GM19452 (cell line): Measurements from ENCODE around the gene MICAL2.

Experiments used
- ATAC-seq: cut with Tn5 transposase; IDR thresholded peaks from one replicate; pipeline ENCODE4 v1.9.1; 2021; ENCODE audit not compliant: unreplicated experiment

The MICAL2 gene

DNA sequence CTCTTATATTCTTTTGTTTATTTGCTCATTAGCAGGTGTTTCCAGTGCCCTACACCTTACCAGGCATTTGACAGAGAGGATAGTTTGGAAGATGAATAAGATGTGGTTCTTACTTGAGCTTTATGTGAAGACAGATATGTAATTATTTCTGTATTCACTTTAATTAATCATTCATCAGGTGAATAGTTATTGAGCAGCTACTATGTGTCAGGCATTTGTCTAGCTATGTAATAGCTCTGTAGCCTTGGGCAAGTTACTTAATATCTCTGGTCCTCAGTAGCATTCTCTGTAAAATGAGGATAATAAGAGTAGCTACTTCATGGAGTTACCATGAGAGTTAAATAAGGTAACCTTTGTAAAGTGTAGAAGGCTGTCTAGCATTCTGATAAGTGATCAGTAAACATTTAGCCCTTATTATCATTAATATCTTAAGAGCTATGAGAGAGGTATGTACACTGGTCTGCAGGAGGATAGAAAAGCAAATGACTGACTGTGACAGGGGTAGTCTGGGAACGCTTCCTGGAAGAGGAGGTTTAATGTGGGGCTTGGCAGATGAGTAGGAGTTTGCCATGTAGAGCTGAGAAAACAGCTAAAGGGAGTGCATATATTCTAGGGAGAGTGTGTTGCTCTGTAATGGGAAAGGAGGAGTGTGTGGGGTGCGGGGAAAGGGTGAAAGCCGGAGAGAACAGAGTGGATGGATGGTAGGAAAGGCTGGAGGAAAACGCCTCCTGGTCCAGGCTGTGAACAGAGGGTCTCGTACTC, 56.1 kb downstream of the MICAL2 start:
- ATAC-seq = no peak

DNA sequence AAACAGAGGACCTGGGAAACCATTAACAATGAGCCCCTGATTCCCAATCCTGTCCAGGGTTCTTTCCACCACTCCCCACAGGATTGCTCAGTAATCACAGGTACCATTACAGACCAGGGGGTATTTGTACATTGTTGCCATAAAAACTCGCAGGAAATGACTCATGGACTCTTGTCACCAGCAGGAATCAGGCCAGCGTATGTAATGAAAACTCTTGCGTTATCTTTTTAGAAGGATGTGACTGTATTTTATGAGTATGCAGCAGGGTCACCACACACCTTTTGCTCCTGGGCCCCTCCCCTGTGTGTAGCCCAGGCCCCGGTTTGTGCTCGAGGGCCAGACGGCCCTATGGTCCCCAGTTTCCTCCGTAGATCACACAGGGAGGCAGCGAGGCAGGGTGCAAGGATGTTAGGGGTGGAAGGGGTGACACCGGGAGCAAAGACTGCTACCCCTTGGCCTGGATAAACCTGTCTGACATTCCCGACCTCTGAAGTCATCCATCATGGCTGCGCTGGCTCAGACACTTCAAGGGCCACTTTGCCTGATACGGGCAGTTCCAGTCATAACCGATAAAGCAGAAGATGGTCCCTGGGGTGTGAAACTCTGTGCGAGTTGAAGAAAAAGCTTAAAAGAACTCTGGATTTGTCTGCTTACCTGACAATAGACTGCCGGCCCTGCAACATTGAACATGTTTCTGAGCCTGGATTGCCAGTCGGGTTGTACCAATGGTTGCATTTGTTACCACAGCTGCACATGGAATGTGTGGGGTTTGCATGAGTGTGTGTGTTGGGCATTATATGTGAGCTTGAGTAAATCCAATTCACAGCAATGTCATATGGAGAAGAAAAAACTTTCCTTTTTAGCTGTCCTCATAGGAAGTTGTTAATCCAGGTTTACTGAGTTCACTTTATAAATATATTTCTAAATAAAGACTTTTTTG, 56.9 kb downstream of the MICAL2 start:
- no peak for ATAC-seq

DNA sequence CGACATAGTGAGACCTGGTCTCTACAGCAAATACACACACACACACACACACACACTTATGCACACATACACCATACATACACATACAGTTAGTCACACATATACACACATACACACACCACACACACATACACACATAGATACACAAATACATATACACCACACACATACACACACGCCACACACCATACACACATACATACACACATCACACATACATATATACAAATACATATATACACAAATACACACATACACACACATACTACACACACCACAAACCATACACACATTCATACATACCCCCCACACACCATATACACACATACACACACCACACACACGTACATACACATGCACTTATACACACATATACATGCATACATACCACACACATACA, 57.7 kb downstream of the MICAL2 start:
- no peak for ATAC-seq

DNA sequence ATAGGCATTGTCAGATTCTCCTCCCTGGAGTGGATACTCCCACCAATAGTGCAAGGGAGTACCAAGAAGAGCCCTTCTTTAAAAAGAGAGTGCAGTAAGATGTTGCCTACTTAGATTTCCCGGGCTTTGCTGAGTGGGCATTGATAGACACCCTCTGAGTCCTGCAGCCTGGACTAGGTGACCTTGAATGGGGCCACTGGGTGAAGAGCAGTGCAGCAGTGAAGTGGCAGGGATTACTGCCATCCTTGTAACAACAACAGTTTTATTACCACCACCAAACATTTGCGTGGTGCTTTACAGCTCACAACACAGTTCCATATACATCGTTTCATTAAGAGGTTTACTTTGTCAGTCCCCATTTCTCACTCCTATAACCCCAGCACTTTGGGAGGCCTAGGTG, 59.4 kb downstream of the MICAL2 start:
- no peak for ATAC-seq

DNA sequence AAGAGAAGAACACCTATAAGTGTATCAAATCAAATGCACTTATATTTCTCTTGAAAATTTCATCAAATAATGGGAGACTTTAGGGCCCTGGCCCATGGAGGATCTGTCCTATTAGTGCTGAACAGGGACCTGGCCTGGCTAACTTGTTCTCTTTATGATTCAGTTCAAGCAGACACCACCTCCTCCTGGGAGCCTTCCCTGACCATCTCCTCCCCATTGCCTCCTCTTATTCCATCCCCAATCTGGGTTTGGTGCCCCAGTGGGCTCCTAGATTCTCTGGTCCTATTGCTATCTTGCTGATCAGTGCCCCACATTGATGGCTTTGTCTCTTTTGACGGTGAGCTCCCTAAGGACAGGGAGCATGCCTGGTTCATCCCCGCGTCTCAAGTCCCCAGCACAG, 60.1 kb downstream of the MICAL2 start:
- ATAC-seq = no peak

DNA sequence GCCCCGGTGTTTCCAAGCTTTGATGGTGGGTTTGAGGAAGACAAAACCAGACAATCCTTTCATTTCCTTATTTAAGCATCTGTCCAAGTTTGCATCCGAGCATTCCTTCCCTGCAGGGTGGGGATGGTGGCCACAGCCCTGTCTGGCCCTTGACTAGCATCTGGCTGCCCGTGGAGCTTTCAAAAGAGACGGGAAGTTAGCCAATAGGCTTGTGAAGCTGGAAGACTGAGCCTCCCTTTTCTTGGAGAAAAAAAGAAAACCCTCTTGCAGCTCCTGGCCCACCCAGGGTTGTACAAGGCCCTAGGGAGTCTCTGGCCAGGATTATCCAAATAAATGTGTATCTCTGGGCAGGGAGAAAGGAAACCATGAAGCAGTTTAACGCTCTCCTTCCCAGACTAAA, 60.6 kb downstream of the MICAL2 start:
- no peak for ATAC-seq

DNA sequence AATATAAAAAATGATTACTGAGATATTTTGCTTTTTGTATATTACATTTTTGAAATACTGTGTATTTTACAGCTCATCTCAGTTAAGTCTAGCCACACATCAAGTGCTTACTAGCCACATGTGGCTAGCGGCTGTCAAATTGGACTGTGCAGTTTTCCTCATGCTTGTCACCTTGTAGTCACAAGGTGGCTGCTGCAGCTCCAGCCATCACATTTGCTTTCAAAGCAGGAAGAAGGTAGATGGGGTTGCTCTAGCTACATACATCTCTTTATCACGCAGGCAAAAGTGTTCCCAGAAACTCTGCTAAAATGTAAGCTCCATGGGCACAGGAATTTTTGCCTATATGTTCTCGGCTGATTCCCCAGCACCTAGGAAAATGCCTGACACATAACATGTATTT, 61.5 kb downstream of the MICAL2 start:
- no peak for ATAC-seq

DNA sequence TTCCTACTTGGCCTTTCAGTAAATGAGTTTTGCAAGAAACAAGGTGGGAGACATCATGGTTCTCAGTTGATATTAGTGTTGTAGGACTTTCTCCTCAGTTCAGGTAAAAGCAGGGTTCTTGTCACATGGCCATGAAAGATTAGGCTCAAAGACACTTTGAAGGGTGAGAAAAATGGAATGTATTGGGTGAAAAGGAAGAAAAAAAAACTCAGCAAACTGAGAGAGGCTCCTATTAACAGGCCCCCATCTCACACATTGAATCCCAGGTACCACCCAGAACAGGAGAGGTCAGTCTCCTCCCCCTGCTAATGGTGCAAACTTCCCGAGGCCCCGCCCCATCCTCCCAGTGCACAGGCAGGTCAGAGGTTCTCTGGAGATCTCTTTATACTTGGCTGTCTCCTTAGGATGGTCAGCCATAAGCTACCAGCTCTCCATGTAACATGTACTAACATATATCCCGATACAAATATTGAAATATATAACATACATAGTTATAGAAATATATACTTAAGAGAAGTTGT, 62.2 kb downstream of the MICAL2 start:
- no peak for ATAC-seq

DNA sequence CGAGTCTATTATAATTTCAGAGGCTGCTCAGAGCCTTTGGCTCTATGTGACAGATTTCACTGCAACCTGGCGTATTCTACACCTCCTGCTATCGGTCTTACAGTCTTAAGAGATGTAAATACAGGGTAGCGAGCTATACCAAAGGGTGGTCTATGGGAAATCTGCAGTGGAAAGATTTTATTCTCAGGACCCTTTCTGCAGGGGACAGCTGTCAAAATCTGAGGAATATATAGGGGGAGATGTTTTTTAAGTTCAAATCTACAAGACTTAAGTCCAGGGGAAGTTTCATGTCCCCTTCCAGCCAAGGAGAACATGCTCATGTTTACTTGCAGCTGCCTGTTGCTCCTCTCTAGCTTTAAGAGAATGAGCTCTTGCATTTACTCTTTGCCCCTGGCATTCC, 62.7 kb downstream of the MICAL2 start:
- ATAC-seq = no peak

DNA sequence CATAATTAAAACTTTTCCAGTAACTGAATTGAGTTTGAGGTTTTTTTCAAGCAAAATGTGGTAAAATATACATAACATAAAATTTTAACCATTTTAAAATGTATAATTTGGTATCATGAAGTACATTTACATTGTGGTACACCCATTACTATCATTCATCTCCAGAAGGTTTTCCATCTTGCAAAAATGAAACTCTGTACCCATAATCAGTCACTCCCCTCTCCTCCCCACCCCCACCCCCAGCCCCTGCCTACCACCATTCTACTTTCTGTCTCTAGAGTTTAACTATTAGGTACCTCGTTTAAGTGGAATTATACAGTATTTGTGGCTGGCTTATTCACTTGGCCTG, 63.7 kb downstream of the MICAL2 start:
- peak; percentile 58 for ATAC-seq

DNA sequence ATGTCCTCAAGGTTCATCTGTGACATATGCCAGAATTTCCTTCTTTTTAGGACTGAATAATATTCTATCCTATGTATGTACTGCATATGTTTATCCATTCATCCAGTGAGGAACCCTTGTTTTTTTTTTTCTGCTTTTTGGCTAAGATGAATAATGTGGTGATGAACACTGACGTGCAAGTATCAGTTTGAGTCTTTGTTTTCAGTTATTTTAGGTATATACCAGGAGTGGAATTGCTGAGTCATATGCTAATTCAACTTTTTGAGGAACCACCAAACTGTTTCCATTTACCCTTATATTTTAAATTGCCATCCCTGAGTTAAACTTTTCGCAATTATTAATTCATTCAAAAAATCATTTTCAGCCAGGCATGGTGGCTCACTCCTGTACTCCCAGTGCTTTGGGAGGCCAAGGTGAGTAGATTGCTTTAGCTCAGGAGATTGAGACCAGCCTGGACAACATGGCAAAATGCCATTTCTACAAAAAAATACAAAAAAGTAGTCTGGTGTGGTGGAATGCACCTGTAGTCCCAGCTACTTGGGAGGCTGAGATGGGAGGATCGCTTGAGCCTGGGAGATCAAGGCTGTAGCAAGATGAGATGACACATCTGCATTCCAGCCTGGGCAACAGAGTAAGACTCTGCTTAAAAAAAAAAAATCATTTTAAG, 64.2 kb downstream of the MICAL2 start:
- ATAC-seq = peak; percentile 91

DNA sequence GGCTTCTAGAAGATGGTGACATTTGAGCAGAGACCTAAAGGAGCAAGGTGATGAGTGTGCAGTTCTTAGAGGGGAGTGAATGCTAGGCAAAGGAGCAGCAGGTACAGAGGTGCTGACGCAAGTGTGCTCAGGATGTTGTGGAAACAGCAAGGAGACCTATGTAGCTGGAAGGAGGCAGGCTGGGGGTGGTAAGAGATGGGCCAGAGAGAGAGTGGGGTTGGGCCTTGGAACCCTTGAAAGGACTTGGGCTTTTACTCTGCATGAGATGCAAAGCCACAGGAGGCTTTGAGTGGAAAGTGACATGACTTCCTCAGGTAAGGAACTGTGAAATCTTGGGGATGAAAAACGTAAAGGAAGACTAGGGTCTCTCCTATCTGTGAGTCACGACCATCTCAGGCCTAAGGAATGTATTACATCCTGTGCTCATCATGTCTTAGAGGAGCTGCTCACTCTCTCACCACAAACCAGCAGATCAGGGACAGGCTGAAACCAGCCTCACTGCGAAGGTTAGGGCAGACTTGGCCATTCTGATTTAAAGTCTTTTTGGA, 65.4 kb downstream of the MICAL2 start:
- no peak for ATAC-seq

DNA sequence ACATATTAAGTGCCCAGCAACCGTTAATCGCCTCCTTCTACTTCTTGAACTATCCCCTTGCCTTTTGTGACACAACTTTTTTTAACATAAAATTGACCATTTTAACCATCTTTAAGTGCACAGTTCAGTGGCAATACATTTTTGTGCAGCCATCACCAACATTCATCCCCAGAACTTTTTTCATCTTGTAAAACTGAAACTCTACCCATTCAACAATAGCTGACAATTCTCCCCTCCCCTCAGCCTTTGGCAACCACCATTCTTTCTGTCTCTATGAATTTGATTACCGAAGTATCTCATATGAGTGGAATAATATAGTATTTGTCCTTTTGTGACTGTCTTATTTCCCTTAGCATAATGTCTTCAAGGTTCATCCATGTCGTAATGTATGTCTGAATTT, 66.0 kb downstream of the MICAL2 start:
- ATAC-seq = no peak

DNA sequence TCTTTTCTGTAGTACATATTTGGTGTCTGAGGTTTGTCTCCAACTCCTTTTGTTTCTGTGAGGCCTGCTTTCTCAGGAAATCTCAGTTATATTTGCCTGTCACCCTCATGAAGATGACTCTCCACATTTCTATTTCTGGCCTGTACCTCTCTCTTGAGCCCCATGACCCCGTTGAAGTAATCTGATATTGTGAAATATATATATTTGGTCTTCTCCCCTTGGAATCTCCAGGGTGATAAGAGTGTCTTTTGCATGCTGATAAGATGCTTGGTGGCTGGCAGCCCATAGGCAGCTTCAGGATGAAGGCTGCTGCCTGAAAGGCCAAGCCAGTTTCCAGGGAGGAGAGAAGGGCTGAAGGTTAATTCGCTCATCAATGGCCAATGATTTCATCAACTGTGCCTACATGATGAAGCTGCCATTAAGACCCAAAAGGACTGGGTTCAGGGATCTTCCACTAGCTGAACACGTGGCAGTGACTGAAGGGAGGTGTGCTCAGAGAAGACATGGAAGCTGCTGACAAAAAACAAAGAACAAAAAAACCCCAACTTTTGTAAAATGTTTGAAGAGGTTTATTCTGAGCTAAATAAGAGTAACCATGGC, 67.4 kb downstream of the MICAL2 start:
- no peak for ATAC-seq

DNA sequence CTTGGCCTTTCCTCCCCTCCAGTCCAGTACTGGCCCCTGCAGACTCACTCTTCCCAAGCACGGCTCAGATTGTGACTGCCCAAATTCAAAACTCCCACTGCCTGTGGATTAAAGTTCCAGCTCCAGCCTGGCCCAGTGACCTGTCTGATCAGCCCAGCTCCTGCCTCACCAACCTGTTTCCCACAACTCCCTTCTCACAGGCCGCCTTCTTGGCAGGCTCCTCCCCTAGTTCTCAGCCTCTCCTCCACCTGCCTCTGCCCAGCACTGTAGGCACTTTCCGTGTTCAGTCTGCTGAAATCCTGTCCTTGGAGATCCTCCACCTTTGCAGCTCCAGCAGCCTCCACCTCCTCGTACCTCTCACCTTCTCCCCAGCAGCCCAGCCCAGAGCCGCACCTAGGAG, 68.6 kb downstream of the MICAL2 start:
- ATAC-seq = no peak

DNA sequence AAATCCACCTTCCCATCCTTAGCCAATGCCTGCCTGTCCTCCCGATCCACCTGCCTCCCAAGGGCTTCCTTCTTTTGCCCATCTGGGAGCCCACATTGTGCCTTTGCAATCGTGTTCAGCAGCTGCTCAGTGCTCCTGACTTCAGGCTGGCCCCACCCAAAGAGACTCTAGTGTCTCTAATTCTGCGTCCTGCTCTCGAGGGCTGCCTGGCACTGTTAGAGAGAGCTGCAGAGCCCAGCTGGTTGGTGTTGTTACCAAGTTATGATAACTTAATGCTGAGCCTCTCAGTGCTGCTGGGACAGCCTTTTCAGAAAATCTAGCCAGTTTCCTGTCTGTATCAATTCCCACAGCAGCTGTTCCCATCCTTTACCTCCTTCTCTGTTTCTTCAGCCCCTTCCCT, 69.1 kb downstream of the MICAL2 start:
- no peak for ATAC-seq

DNA sequence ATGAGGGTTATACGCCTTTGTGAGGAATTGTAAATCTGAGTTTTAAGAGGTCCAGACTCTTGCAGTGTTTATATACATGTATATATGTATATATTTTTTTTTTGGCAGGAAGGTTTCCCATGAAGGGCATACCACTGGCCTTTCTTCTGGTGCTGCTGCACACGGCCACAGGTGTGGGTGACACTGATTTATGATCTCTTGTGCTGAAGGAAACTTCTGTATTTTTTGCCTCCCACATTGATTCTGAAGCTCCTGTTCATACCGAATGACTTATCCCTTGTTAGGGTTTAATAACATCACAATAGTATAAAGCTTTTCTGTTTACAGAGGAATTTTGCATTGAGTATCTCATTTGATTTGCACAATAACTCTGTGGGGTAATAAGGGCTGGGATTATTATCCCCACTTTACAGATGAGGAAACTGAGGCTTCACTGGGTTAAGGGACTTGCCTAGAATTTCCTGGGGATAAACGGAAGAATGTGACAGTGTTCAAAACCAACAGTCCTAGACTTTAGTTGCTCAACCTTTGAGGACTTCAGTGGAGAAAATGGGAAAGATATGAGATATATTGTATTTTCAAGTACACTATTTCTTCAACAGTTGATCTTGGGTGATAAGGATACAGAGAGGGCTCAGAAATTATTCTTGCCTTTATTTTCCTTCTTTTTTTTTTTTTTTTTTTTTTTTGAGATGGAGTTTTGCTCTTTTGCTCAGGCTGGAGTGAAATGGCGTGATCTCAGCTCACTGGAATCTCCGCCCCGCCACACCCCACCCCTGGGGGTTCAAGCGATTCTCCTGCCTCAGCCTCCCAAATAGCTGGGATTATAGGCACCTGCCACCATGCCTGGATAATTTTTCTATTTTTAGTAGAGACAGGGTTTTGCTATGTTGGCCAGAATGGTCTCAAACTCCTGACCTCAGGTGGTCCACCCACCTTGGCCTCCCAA, 70.1 kb downstream of the MICAL2 start:
- ATAC-seq = no peak

DNA sequence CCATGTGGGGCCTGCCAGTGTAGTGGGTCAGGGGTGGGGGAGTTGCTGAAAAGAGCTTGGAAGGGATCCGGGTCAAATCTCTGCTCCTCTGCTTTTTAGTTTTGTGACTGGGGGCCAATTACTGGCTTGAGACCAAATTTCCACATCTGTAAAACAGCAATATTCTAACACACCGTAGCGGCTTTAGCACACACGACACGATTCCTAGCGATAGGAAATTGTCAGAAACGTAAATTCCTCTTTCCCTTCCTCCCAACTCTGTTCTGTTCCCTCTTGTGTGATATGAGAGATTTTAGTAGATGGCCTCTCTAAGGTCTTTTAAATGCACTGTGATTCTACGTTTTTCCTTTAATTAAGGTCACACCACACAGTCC, 71.9 kb downstream of the MICAL2 start:
- ATAC-seq = no peak

DNA sequence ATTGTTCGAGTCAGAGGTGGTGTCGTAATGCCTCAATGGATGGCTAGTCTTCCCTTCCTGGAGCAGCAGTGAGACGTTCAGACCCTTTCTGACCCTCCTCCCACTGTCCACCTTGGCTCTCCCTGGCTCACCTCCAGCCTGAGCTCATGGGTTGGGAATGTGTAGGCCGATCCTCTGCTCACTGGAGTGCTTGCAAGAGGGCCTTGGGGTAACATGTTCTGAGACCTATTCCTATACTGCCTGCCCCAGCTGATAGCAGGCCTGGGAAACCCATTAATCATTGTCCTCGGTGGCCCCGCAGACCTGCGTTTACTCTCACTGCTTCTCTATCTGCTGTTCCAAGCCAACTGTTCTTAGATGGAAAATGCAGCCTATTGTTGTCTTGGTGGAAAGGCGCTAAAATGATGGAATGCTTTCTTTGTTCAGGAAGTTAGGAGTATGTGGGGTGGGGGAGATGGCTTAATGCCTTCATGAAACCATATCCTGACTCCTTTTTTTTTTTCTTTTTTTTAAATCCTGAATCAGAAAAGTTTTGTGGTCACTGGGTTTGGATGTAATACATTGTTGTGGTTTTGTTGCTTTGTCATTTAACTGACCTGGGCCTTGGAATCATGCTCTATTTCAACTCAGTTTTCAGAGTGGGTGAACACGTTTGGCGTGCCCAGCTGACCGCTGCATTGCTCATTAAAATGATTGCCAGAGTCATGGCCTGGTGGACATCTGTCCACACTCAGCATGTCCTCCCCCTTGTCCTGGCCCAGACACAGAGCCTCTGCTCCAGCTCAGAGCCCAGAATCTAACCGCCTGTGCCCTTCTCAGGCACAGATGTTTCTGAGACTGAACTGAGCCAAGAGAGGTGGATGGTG, 72.5 kb downstream of the MICAL2 start:
- no peak for ATAC-seq
